ENCODE results near the gene PTCSC3. TPM values are rescaled to one million over a fixed set of nuclear protein-coding genes. Genes with fewer than 3 reads are reported as not detected.

PTCSC3 gene
- total and polyA plus RNA-seq, 10 of the 15 experiments (the other 5 are each of a cell fraction or from before 2014, with no cell fraction given), result not detected

GRCh38 chr14:36132826-36133225, 43.7 kb downstream of the PTCSC3 start (continued):
- TF ChIP-seq POLR2AphosphoS5 (IDR thresholded peaks at IDR 0.05; ENCODE audit: low read length) (no peak), ZBTB33 (IDR thresholded peaks at IDR 0.05) (no peak), CUX1 (IDR thresholded peaks at IDR 0.05; ENCODE audit: insufficient replicate concordance, low read depth, low read length) (no peak), ETV6 (conservative IDR thresholded peaks at IDR 0.05 in 1 of 2, IDR thresholded peaks at IDR 0.05 in 1 of 2; ENCODE audit: borderline replicate concordance in 1 of 2, low read depth in 1 of 2) (no peak)
- TF ChIP-seq, protein P1, sequence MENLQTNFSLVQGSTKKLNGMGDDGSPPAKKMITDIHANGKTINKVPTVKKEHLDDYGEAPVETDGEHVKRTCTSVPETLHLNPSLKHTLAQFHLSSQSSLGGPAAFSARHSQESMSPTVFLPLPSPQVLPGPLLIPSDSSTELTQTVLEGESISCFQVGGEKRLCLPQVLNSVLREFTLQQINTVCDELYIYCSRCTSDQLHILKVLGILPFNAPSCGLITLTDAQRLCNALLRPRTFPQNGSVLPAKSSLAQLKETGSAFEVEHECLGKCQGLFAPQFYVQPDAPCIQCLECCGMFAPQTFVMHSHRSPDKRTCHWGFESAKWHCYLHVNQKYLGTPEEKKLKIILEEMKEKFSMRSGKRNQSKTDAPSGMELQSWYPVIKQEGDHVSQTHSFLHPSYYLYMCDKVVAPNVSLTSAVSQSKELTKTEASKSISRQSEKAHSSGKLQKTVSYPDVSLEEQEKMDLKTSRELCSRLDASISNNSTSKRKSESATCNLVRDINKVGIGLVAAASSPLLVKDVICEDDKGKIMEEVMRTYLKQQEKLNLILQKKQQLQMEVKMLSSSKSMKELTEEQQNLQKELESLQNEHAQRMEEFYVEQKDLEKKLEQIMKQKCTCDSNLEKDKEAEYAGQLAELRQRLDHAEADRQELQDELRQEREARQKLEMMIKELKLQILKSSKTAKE (IDR thresholded peaks at IDR 0.05; ENCODE audit: low read depth, poor library complexity, severe bottlenecking), result no peak
